ENCODE data around the gene LHFPL2. TPM values are rescaled to one million over a fixed set of nuclear protein-coding genes. Genes with fewer than 3 reads are reported as not detected.

The LHFPL2 gene
- total RNA-seq, 2 donors from 2014 or later: 30.1 to 72.6 TPM

GRCh38 chr5:78527054-78527859 lies 121.3 kb downstream of the LHFPL2 start:
- peak; percentile 91 for ATAC-seq (ENCODE audit: insufficient number of reproducible peaks, low FRiP score, low read depth)
- Histone ChIP-seq H3K27ac (peak overlapping the region; percentile 81 to 85), H3K4me3 (peak overlapping the region; percentile 41), H3K4me1 (ENCODE audit: control insufficient read depth in 1 of 2, low read depth in 2 of 2) (peaks cover 46 to 71% of the 10 kb centered on the region in 2 donors), H3K9me3 (no peaks in the 10 kb centered on the region), H3K36me3 (no peaks in the 10 kb centered on the region), H3K27me3 (replicated peaks; ENCODE audit: insufficient read depth) (no peaks in the 10 kb centered on the region)
- no peak for TF ChIP-seq CTCF (IDR thresholded peaks at IDR 0.05)
- peak; percentile 73 for DNase-seq (ENCODE audit: low spot score)

GRCh38 chr5:78526049-78526525 lies 122.5 kb downstream of the LHFPL2 start:
- Histone ChIP-seq H3K9me3 (no peaks in the 10 kb centered on the region), H3K36me3 (no peaks in the 10 kb centered on the region), H3K4me3 (no peak overlapping the region), H3K27ac (peak overlapping the region; percentile 81 to 85), H3K27me3 (replicated peaks; ENCODE audit: insufficient read depth) (no peaks in the 10 kb centered on the region), H3K4me1 (ENCODE audit: control insufficient read depth in 1 of 2, low read depth in 2 of 2) (peaks cover 46 to 71% of the 10 kb centered on the region in 2 donors)
- DNase-seq (ENCODE audit: low spot score) (peak; percentile 61), ATAC-seq (ENCODE audit: insufficient number of reproducible peaks, low FRiP score, low read depth) (peak; percentile 7)
- TF ChIP-seq CTCF (IDR thresholded peaks at IDR 0.05): no peak

GRCh38 chr5:78523314-78524193 lies 125.0 kb downstream of the LHFPL2 start:
- DNase-seq (ENCODE audit: low spot score) (no peak), ATAC-seq (ENCODE audit: insufficient number of reproducible peaks, low FRiP score, low read depth) (no peak)
- no peaks in the 10 kb centered on the region for H3K27me3 ChIP-seq (replicated peaks; ENCODE audit: insufficient read depth)
- H3K36me3 ChIP-seq: no peaks in the 10 kb centered on the region
- TF ChIP-seq CTCF (IDR thresholded peaks at IDR 0.05): no peak
- peak overlapping the region; percentile 54 to 74 for H3K27ac ChIP-seq
- H3K4me1 ChIP-seq (ENCODE audit: control insufficient read depth in 1 of 2, low read depth in 2 of 2): peaks cover 45 to 60% of the 10 kb centered on the region in 2 donors
- H3K9me3 ChIP-seq: no peaks in the 10 kb centered on the region
- H3K4me3 ChIP-seq: peak overlapping the region; percentile 14

DNA sequence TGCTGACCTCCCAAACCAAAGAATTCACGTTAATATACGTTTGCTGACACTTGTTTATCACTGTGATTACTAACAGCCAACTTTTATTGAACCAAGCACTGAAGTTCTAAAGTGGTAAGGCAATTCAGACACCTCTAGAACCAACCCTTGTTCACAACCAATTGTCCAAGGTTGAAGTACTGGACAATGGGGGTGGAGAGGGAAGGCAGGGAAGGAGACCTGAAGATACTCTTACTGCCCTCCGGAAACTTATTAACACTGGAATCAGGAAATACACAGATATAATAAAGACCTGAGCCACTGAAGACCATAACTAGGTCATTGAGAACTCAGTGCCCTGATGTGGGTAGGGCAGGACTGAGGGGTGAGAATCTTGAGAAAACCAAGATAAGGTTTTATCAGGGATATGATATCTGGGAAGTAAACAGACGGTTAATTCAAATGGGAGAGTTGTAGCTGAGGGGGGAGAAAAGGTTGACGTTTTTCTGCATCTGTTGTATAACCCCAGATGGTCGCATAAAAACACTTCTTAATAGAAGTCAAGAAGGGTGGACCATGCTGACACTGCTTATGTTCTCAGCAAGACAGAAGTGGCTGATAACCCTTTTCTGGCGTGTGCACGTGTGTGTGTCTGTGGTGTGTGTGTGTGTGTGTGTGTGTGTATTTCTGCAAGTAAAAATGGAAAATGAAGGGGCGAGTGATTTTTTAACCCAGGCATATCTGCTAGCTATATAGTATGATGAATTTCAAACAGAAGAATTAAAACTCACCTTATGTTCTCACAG lies 125.9 kb downstream of the LHFPL2 start:
- ATAC-seq (ENCODE audit: insufficient number of reproducible peaks, low FRiP score, low read depth) (no peak), DNase-seq (ENCODE audit: low spot score) (no peak)
- H3K4me1 ChIP-seq (ENCODE audit: control insufficient read depth in 1 of 2, low read depth in 2 of 2): peaks cover 42 to 60% of the 10 kb centered on the region in 2 donors
- H3K27ac ChIP-seq: no peak overlapping the region
- no peak for TF ChIP-seq CTCF (IDR thresholded peaks at IDR 0.05)
- no peaks in the 10 kb centered on the region for H3K9me3 ChIP-seq
- no peak overlapping the region for H3K4me3 ChIP-seq
- H3K36me3 ChIP-seq: no peaks in the 10 kb centered on the region
- H3K27me3 ChIP-seq (replicated peaks; ENCODE audit: insufficient read depth): no peaks in the 10 kb centered on the region
